NCI-H2081 (cell line): ENCODE data around the gene AATF.
A peak's percentile ranks its signal among the peaks of the same experiment; 100 is the strongest.

Experiments used
- DNase-seq, 2 experiments: peaks; one replicate each; lab custom pipeline; 2025; lab: John Stamatoyannopoulos, UW

Gene AATF

GRCh38 chr17:37081287-37081686 lies 132.5 kb downstream of the AATF start:
- DNase-seq: no peak

DNA sequence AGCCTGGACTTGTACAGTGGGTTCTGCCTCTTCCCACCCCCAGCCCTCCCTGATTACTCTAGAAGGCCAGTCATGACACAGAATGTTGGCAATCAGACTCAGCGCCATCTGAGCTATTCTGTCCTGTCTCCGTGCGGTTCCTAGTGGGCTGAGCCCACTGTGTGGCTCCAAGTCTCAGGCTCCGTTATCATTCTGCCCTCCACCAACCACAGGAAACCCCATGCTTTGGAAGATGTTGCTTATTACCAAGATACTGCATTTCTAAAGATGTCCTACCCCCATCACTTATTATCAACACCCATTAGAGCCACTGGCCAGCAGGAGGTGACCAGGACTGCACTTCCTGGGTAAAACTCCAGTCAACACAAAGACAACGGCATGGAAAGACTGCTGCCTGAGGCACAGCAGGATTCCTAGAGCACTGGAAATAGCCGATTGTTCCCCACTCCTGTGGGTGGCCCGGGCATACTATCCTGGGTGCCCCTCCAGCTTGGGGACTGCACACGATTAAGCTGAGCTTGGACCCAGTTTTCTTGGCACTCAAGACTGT lies 133.6 kb downstream of the AATF start:
- DNase-seq: no peak

DNA sequence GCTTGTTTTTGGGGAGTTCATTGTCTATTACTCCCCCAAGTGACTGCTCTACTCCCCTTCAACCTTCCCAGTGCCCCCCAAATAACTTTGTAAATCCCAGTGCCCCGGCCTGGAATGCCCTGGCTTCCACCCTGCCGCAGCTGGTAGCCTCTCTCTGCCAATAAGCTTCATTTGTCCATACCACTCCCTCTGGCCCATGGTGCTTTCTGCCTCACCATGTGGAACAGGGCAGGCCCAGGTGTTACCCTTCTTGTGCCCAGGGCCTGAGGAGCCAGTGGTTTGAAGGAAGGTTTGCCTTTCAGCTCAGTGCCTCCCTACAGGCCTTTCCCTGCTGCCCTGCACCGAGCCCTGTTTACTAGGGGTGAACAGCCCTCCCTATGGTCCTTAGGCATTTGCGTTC lies 134.2 kb downstream of the AATF start:
- no peak for DNase-seq

DNA sequence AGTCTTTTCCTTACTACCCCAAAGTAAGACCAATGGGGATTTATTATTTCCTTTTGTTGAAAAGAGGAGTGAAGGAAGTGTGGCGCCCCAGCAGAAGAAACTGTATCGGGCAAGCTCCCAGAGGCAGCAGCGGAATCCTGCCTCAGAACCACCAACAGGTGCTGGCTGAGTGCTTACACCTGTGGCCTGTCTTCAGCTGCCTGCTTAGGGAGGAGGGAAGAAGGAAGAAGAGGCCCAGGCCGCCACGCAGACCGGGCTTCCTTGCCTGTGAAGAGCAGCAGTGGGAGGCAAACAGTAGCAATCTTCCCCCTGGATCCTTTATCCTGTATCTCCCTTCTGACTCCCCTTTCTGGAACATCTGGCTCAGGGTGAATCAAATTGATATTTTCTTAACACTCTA lies 134.7 kb downstream of the AATF start:
- no peak for DNase-seq

GRCh38 chr17:37084372-37084771 lies 135.6 kb downstream of the AATF start:
- no peak for DNase-seq

DNA sequence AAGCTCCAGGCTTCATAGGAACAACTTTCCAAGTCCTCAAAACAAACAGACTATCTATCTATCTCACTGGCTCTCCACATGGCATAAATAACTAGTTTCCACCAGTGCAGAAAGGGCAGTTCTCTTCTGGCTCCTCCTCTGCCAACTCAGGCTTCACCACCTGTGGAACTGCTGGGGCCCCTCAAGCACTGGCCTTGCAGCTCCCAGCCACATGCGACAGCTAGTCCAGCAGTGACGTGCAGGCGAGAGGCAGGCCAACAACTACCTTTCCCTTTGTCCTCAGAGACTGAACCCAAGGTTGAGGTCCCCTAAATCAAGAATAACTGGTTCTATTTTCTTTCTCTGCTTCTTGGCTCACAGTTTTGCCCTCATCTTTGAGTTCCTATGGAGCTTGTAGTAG lies 137.6 kb downstream of the AATF start:
- no peak for DNase-seq

GRCh38 chr17:37086948-37087347 lies 138.2 kb downstream of the AATF start:
- DNase-seq: no peak

- DNase-seq: no peak
These were observed 138.9 kb downstream of the AATF start for GRCh38 chr17:37087683-37088082.

- no peak for DNase-seq
These were observed 139.7 kb downstream of the AATF start for GRCh38 chr17:37088459-37088858.

DNA sequence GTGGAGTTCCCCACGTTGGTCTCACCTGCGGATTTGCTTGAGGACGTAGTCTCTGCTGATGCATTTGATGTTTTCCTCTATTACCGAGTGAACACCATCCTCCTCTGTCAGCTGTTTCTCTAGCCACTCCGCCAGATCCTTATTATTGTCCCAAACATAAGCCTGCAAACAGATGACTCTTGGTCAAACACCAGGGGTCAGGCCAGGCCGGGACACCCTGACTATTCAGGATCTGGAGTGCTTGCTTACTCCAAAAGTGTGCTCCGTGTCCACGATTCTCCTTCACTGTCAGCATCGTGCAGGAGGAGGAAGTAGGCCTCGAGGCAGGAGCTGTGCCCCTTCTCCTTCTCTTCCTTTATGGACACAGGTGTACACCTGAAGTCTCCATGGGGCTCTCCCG lies 140.2 kb downstream of the AATF start:
- DNase-seq: no peak

GRCh38 chr17:37089956-37090355 lies 141.2 kb downstream of the AATF start:
- peak in 1 of 2 experiments; percentile 45 for DNase-seq

- no peak for DNase-seq
These were observed 142.2 kb downstream of the AATF start for GRCh38 chr17:37090941-37091340.

DNA sequence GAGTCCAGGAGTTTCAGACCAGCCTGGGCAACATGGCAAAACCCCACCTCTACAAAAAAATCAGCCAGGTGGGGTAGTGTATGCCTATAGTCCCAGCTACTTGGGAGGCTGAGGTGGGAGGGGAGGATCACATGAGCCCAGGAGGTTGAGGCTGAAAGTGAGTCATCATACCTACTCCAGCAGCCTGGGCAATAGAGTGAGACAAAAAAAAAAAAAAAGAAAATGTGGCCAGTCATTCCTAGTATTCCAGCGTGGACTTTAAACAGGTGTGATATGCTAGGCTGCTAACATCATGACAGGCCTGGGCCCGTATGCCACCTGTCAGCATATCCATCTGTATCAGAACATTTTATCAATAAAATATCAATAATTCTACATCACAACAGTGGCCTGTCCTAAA lies 143.3 kb downstream of the AATF start:
- no peak for DNase-seq

DNA sequence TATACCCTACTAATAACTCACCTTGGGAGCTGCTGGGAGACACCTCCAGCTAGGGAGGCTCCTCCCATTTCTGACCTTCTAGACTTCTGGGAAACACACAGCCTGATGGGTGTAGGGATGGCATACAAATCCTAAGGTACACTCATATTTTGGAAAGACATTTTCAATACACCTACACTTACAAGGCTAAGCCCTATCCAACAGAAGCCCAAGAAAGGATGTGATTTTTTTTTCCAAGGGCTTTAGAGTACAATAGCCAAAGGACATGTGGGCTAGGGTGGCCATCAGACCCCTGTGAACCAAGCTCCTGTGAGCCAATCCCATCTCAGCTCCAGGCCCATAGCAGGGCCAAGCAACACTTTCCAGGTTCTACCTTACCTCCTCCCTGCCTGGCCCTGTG lies 143.9 kb downstream of the AATF start:
- no peak for DNase-seq

DNA sequence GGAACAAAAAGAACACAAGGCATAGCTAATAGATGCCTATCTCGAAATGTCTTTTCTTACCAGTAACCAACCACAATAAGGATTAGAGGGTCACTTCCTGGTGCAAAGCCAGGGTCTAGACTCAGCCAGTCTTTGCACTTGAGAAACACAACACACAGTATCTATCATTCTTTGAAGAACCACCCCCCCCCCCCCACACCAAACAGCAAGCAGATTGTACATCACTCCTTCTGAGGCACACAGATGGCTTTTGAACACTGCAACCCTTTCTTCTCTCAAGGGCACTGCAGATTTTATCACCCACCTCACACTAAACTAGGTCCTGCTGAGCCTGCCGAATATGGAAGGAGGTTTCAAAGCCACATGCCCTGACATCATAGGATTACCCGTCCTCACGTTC lies 145.6 kb downstream of the AATF start:
- DNase-seq: no peak

- DNase-seq: no peak
These were observed 147.3 kb downstream of the AATF start for GRCh38 chr17:37096071-37096470.

- no peak for DNase-seq
These were observed 148.4 kb downstream of the AATF start for GRCh38 chr17:37097154-37097553.

GRCh38 chr17:37098152-37098551 lies 149.4 kb downstream of the AATF start:
- no peak for DNase-seq

- no peak for DNase-seq
These were observed 150.3 kb downstream of the AATF start for GRCh38 chr17:37098910-37099664.

DNA sequence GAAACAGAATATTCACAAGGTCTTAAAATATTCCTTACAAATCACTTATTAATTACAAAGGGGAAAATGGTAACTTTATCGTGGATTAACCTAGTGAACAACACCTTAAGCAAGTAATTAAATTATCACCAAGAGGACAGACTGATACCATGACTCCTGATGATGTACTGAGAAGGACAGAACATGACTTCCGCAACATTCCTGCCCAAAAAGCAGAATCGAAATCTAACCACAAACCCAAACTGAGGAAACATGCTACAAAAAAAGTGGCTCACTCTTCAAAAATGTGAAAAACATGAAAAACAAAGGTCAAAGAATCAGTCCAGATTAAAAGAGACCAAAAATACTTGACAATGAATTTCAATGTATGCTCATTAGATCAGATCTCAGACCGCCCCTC lies 151.5 kb downstream of the AATF start:
- DNase-seq: no peak

DNA sequence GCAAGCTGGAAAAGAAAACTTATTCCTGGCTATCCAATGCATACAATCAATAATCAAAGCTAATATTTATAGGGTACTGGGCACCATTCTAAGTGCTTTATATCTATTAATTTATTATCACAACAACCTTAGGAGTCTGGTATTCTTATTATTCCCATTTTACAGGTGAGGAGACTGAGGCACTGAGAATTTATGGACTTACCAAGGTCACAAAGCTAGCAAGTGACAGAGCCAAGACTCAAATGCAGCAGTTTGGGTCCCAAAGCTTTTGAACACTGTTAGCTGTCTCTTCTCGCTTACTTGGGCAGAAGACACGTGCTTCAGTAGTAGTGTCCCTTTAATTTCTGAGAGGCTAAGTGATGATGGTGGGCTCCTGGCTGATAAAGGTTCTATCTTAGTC lies 152.6 kb downstream of the AATF start:
- DNase-seq: no peak

DNA sequence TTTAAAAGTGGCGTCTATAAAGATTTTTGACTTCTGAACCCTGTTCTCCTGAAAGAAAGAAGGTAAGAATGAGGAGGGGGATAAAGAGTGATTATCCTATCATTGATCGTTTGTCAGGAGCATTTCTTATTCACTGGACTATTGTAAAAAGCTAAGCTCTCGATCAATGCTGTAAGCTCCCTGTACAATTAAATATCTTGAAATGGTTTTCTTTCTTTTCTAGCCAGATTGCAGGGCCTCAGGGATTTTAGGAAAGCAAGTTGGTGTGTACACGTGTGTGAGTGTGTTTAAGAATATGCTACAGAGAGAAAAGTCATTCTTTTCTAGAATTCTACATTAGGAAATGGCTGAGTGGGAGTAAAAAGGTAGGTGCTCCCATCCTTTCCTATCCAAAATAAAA lies 154.5 kb downstream of the AATF start:
- DNase-seq: no peak

DNA sequence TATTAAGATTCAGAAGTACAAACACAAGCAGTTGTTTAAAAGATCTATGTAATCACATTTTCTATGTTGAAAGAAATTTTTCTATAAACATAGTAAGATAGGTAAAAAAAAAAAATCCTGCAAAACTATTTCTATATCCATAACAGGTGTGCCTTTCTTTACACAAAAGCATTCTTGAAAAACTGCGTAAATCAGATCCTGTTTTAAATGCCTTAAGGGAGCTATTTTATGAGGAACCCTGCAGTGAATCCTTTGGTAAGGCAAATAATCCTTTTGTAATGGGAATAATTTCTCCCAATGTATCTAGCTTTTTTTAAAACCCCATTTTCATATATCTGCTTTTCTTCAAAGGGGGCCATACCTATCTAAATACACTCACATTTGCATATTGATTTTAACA lies 157.3 kb downstream of the AATF start:
- peak; percentile 17 to 62 for DNase-seq
